Activated CD4-positive, alpha-beta T cell treated with anti-CD3 and anti-CD28 coated beads, Interleukin-2, Interleukin-6, amounts not matched to agents 100 ng/mL and 50 ng/mL, durations not matched to agents 16 hours and 8 hours (primary cell): ENCODE results near the gene PLTP.
A peak's percentile ranks its signal among the peaks of the same experiment; 100 is the strongest.
"Not testable (repeated sequence)": the region's sequence is repeated elsewhere in the genome, so short reads cannot be mapped to it uniquely, and the experiment has no call there.

Experiments used
- DNase-seq: peaks from one replicate; pipeline ENCODE4 v3.0.0-alpha.2; 2020

PLTP gene

GRCh38 chr20:45896641-45897161 lies 15.3 kb downstream of the PLTP start:
- DNase-seq: no peak

DNA sequence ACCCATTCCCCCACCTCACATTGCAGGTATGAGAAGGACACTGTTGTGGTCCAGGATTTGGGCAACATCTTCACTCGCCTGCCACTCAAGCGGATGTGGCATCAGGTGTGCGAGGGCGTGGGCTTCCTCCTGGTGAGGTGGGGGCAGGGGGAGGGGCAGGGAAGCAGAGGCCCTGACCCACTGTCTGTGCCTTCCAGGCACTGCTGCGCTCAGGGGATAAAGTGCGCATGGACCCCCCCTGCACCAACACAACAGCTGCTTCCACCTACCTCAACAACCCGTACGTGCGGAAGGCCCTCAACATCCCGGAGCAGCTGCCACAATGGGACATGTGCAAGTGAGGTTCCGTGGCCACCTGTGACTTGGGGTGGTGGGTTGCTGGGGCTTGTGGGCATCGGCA lies 17.2 kb downstream of the PLTP start:
- no peak for DNase-seq

DNA sequence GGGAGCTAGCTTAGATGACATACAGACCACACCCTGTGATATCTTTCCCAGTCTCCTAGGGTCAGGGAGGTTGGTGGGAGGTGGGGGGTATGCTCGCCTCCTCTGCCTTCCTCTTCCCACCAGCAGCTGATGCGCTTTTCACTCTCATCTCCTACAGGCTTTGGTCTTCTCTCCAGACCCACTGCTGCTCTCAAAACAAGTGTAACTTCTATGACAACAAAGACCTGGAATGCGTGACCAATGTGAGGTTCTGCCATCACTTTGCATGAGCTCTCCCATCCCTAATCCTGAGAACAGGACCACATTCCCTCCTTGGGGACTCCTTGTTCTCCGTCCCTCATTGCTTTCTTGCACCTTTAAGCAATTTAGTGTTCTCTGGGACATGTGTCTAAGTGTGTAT lies 18.1 kb downstream of the PLTP start:
- DNase-seq: no peak

DNA sequence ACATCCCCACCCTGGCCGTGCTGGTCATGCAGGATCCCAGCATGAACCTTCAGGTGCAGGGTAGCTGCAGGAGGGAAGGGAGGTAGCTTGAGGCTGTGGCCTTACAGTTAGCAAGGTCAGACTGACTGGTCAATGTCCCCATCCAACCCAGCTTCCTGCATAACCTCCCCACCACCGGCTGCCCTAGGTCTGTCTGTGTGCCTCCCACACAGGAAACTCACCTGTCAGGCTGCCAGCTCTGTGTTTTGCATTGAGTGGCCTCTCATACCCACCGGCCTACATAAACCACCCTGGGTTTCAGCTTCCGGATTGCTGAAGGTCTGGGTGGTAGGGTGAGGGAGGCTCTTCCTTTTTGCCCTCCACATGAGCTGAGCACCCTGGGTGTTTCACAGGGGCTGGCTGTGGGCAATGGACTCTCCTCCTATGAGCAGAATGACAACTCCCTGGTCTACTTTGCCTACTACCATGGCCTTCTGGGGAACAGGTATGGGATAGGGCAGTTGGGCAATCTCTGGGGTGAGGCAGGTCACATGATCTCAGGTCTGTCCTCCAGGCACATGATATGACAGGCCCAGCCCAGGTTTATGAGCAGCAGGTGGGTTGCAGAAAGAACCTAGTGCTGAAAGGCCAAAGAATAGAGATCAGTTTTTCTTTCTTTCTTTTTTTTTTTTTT lies 19.0 kb downstream of the PLTP start:
- DNase-seq: peak; percentile 51

GRCh38 chr20:45892049-45892825 lies 19.7 kb downstream of the PLTP start:
- DNase-seq: no peak

- peak; percentile 89 for DNase-seq
Observed at GRCh38 chr20:45890985-45891983, 20.7 kb downstream of the PLTP start, which contains the start of the genes CTSA and NEURL2. Gene CTSA, plus strand, starts transcription at chr20:45891335. Its CDS starts 234 bp downstream, at chr20:45891569. Gene NEURL2, minus strand, starts transcription at chr20:45891208. Its CDS starts 217 bp downstream, at chr20:45890991.

DNA sequence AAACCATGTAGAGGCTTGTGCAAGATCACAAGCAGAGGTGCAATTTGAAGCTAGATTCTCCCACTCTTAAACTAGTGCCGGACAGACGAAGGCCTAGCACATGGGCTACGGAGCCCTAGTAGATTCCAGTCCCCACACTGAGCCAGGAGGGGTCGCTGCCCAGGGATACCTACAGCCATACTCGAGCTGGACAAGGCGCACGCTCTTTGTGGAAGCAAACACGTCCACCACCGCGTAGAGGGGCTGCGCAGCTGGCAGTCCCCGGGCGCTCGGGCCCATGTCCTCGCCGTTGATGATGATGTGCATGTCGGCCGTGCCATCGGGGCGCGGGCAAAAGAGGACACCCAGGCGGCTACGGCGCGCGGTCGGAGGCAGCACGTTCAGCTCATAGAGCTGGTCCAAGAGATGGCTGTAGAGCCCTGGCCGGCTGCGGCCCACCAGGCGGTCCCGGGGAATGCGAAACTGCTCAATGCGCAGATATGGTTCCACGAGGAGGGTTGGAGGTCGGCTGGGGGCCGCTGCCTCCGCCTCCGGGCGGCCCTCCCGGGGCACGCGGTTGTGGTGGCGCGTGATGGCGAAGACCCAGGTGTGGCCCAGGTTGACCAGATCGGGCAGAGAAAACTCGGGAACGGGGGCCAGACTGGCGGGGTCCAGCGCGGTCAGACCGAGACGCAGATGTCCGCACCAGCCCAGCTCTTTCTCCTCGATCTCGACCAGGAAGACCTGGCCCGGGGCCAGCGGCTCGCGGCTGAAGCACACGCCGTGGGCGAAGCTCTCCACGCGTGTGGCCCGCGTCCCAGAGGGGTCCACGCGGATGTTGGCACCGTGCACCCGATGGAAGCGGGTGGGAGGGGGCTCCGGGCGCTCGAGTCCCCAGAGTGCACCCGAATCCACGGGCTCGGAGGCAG lies 21.6 kb downstream of the PLTP start:
- DNase-seq: peak; percentile 30

DNA sequence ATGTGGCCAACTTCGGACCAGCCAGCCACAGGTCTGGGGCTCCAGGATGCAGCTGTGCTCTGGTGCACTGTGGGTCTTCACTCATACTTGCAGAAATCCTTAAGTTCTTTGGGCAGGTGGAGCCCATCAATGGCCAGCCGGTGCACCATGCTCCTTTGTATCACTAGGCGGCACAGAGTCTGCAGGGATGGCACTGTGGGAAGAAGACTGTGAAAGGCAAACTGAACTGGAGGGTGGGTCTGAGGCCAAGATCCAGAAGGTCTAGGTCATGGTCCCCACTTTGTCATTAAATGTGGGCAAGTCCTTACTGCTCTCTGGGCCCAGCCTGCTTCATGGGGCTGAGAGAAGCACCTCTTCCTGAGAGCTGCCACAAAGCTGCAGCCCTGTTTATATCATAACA lies 23.3 kb downstream of the PLTP start:
- DNase-seq: no peak

GRCh38 chr20:45887346-45887715 lies 24.6 kb downstream of the PLTP start, which contains the start of gene SPATA25:
Gene SPATA25, minus strand, starts transcription at chr20:45887622. Its CDS starts 32 bp downstream, at chr20:45887590.
- no peak for DNase-seq

DNA sequence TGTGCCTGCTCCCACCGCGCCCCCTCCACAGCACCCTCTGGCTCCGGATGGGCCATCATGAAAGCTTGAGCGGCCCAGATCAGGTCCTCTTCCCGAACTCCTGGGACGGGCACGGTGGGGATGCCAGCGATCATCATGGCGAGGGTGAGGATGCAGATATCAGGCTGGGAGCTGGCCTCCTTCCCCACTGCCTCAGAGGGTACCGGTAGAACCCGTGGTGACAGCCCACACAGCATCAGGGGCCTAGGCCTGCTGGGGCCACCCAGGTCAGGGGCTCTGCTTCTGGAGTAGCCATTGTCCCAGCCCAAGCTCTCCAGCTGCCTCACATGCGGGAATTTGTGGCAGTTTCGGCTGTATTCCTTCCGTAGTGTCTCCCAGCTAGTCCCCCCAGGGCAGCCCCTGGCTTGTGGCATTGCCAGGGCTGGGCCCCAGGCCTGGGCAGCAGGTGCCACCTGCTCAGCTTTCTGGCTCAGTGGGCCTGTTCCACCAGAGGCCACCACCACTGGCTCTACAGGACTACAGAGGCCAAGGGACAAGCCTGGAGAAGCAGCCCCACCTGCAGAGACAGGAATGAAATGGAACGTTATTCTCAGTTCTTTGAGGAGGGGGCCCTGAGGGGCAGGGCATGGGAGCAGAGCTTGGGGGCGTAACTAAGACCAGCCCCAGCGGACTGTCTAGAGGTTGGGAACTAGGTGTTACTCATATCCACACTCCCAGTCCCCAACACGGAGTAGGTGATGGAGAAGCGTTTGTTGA lies 25.2 kb downstream of the PLTP start:
- no peak for DNase-seq

DNA sequence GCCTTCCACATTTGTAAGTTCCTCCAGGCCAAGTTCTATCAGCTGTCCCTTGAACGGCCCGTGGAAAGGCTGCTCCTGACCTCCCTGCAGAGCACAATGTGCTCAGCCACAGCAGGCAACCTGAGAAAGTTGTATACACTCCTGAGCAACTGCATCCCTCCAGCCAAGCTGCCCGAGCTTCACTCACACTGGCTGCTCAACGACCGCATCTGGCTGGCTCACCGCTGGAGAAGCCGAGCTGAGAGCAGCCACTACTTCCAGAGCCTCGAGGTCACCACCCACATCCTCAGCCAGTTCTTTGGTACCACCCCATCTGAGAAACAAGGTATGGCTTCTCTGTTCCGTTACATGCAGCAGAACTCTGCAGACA lies 28.9 kb downstream of the PLTP start:
- no peak for DNase-seq

DNA sequence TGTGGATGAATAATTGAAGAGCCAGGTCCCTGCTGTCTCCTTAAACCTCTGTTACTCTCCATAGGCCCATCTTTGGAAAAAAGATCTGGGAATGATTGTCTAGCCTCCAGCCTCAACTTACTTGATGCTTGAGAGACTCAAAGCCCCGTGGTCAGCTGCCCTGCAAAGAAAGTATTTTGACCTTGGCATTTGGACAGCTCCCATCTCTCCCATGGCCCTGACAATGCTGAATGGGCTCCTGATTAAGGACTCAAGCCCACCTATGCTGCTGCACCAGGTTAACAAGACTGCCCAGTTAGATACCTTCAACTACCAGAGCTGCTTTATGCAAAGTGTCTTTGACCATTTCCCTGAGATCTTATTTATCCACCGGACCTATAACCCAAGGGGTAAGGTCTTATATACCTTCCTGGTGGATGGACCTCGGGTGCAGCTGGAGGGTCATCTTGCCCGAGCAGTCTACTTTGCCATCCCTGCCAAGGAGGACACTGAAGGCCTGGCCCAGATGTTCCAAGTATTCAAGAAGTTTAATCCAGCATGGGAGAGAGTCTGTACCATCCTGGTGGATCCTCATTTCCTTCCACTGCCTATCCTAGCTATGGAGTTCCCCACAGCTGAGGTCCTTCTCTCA lies 29.4 kb downstream of the PLTP start:
- DNase-seq: no peak

DNA sequence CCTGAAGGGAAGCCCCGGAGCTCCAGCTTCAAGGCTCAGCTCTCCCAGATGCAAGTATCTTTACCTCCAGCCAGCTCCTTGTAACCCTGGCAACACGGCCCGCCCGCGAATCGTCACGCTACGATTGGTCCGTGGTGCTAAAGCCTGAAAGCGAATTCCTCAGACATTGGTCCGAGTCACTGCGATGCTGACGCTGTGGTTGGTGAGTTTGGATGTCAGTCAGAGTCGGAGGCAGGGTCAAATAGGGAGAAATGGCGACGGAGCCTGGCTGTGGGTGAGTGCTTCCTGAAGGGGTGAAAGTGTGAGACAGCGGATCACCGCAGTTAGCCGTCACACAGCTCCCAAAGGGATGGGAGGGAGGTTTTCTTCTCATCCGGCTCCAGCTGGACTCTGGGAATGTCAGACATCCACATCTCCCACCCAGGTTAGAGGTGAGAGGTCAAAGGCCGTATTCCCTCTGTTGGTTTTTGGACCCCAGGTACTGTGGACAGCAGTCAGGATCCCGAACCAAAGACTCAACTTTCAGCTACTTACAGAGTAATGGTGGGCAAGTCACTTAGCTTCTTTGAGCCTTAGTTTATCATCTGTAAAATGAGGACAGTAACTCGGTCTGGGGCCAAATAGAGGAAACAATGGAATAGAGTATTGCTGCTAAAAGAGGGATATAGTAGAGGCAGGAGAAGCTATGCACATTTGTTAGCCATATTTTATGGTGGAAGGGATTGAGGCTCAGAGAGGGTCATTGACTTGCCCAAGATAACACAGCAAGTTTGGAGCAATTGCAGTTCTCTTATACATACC lies 30.8 kb downstream of the PLTP start, which contains the start of gene ZSWIM1:
TSS of gene ZSWIM1 (plus strand) at position 240 of the 801 bp plus-strand sequence. CDS start 1,366 bp downstream, outside the sequence.
- DNase-seq: peak; percentile 99

DNA sequence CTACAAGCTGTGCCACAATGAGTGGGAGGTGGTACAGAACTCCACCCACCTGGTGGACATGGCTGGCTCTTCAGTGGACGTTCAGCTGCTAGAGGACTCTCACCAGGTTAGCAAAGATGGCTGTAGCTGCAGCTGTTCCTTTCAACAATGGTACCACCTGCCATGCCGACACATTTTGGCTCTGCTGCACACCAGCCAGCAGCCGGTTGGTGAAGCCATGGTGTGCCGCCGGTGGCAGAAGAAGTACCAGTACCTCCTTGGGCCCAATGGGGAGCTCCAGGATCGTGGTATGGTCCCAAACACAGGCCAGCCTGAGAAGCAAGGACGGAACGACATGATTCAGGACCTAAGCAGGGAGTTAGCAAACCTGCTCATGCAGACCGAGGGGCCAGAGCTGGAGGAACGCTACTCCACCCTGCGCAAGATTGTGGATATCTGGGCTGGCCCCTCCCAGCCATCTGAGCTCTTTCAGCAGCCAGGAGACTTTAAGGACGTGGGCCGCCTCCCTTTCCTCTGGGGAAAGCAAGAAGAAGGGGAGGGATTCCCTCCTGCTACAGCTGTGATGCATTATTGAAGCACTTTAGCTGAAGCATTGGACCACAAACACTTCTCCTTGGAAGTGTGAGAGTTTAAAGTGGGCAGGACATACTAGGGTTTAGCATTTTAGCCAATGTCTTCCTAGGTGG lies 33.7 kb downstream of the PLTP start:
- no peak for DNase-seq

GRCh38 chr20:45874576-45874975 lies 37.4 kb downstream of the PLTP start:
- no peak for DNase-seq

DNA sequence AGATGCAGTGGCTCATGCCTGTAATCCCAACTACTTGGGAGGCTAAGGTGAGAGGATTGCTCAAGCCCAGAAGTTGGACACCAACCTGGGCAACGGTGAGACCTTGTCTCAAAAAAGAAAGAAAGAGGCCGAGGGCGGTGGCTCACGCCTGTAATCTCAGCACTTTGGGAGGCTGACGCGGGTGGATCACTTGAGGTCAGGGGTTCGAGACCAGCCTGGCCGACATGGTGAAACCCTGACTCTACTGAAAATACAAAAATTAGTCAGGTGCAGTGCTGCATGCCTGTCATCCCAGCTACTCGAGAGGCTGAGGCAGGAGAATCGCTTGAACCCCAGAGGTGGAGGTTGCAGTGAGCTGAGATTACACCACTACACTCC lies 37.9 kb downstream of the PLTP start:
- DNase-seq: not testable (repeated sequence)

GRCh38 chr20:45873409-45874103 lies 38.4 kb downstream of the PLTP start:
- no peak for DNase-seq

GRCh38 chr20:45872626-45873025 lies 39.3 kb downstream of the PLTP start:
- no peak for DNase-seq
